CD4-positive, alpha-beta T cell treated with Interleukin-4 for 1 hour (primary cell): ENCODE data around the gene CAVIN2.

Experiments used
- DNase-seq, 2 donors: peaks; one replicate each; pipeline ENCODE4 v3.0.0-alpha.2; 2020 to 2022

Gene CAVIN2, protein sequence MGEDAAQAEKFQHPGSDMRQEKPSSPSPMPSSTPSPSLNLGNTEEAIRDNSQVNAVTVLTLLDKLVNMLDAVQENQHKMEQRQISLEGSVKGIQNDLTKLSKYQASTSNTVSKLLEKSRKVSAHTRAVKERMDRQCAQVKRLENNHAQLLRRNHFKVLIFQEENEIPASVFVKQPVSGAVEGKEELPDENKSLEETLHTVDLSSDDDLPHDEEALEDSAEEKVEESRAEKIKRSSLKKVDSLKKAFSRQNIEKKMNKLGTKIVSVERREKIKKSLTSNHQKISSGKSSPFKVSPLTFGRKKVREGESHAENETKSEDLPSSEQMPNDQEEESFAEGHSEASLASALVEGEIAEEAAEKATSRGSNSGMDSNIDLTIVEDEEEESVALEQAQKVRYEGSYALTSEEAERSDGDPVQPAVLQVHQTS

DNA sequence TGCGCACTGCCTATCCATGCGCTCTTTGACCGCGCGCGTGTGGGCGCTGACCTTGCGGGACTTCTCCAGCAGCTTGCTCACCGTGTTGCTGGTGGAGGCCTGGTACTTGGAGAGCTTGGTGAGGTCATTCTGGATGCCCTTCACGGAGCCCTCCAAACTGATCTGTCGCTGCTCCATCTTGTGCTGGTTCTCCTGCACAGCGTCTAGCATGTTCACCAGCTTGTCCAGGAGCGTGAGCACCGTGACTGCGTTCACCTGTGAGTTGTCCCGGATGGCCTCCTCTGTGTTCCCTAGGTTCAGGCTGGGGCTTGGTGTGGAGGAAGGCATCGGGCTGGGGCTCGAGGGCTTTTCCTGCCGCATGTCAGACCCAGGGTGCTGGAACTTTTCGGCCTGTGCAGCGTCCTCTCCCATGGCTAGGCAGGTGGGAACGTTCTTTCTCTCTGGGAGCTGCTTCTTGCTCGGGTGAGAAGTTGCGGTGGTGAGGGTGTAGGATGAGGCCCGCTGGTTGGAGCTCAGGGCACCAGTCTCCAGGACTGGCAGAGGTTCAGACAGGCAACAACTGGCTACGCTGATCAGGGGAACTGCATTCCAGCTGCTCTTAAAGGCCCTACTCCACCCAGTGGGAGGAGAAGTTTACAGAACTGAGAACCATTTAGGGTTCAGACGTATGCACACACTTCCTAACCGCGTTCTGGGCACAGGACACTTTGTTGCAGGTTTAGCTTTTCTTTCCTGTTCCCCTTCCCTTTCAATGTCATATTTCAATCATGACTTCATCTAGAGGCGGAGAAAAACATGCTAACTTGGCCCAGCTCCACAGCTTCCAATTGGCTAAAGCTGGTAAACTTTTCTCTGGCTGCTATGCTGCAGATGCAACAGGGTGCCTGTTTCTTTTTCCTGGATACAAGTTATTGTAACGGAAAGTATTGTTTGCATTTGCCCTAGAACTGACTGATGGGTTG, at the start of gene CAVIN2:
CAVIN2 (minus strand) TSS at position 574 of the 962 bp plus-strand sequence; CDS start at position 411, 163 bp downstream.
- no peak for DNase-seq

DNA sequence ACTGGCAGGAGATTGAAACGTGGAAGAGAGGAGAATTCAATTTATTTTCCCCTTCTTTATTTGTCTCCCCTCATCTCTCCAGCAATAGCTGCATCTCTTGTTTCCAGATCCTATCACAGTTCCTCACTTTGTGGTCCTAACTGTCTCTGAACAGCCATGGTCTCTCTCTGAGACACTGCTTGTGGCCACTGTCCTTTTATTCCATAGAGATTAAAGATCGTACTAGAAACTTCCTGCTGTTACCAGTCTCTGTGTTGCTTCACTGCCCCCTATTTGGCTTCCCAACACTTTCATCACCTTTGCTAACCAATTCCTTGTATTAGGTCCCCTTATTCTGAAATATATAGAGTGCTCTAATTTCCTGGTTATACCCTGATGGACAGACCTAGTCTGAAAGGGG, 48.9 kb upstream of the CAVIN2 start:
- DNase-seq, result no peak

DNA sequence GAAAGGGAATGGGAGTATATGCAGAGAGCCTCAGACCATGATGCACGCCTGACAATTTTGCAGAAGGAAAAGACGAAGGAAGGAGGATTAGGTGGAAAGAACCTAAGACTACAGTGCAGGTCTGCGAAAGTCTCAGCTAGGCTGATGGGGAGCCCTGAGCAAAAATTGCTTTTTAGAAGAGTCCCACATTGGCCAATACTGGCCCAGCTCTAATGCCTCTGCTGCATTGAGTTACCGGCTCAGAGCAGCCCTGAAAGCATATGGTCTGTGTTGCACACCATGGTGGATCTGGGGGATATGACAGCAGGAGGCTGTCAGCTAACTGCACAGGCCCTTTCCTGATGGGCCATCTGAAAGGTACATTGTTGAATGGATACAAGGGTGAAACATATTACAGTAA, 48.3 kb upstream of the CAVIN2 start:
- no peak for DNase-seq

DNA sequence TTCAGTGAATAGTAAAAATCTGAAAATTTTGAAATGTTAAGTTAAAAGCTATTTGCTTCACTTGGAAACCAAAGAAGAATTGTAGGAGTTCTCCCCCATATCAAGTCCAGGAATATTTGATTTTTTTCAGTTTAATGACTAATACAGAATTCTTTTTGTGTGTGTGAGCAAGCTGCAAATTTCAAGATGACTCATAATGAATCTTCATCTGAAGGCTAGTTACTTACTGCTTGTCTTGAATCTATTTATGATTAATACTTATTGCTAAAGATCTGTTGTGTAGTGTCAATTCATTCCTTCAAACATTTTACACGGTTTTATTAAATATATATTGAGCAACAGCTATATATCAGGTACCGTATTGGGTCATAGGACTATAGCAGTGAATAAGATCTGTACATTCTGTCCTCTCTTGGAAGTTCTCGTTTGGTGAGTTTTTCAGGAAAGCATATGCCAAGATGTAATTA, 47.8 kb upstream of the CAVIN2 start:
- DNase-seq, result no peak

DNA sequence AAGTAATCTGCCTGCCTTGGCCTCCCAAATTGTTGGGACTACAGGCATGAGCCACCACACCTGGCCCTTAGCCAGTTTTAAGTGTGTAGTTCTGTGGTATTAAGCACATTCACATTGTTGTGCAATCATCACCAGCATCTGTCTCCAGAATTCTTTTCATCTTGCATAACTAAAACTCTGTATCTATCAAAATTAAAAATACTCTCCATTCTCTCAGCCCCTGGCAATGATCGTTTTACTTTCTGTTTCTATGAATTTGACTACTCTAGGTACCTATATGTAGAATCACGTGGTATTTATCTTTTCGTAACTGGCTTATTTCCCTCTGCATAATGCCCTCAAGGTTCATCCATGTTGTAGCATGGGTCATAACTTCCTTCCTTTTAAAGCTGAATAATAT, 45.5 kb upstream of the CAVIN2 start:
- no peak for DNase-seq

DNA sequence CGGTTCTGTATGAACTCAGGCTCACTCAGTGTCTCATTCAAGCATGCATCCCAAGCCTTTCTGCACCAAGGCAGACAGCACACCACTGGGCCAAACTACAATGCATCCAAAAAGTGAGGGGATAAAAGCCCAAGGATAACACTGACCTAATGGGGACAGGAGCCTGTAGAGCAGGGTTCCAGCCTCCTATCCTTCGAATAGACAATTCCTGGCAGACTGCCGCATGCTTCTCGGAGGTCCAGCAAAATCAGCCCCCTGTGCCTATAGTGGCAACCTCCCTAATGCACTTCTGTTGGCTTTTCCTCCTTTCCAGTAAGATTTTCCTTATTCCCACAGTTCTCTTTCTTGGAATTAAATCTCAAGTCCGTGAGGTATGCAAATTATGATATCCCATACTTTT, 44.8 kb upstream of the CAVIN2 start:
- no peak for DNase-seq

DNA sequence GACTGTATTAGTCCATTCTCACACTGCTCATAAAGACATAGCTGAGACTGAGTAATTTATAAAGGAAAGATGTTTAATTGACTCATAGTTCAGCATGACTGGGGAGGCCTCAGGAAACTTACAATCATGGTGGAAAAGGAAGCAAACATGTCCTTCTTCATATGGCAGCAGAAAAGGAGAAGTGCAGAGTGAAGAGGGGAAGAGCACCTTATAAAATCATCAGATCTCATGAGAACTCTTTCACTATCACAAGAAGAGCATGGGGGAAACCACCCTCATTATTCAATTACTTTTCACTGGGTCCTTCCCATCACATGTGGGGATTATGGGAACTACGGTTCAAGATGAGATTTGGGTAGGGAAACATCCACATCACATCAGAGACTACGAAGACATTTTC, 43.0 kb upstream of the CAVIN2 start:
- no peak for DNase-seq

DNA sequence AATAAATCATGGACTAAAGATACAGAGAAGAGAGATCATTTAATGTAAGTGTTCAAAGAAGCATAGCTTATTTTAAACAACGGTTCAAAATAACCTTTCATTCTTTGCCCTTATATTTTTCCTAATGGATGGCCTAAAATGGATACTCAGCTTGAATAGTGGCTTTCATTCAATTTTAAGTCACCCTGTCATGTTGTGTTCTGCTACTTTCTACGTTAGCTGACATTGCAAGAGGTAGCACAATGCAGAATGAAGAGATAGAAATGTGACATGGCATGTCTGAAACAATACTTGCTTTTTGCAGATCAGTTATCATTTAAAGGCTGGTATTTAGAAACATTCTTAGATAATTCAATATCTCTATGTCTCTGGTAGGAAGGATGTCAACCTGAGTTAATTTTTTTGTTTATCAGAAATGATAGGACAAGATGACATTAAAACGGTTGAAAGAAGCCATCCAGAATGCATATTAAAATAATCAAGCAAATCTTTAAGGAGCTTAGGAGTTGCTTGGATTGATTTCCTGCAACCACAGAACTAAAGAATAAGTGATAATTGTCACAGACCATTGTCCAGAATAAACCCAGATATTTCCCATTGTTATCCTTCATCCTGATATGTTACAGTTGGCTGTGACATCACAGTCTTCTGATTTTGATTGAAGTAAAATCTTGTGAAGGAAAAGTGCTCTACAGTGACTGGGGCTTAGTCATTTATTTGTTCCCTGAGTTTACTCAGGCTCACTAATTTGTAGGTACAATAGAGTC, 41.7 kb upstream of the CAVIN2 start:
- no peak for DNase-seq

DNA sequence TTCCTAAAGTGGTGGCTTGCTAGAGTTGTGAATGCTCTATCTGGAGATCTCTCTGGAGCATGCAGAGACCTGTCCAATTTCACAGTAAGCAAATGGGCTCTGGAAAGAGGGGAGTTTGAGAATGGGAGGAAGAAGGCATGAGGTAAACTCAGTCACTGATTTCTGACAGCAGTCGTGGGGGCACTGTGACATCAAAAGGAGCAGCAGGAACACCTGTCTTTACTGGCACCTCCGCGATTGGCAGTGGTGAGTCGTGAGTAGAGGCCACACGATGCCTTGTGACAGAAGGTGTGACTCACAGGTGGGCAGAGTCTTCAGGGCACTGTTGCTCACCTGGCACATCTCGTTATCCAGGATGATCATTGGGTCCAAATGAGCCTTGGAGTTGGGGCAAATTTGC, 38.8 kb upstream of the CAVIN2 start:
- DNase-seq, result no peak

DNA sequence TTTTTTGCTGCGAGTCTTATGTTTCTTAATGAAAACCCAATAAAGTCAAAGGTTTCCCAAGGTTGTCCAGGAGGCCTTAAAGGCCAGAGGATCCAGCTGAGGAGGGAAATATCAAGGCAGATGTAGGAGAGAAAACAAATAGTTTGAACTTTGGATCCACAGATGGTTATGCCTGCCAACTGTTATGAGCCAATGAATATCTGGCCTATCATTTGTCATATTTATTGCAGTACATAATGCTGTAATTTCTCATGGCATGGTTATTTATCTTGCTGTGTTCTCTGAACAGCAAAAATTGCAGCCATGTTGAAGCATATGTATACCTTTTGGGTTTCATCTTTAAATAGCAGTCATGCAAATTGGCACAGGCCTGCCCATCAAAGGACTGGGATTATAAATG, 38.2 kb upstream of the CAVIN2 start:
- DNase-seq, result no peak

DNA sequence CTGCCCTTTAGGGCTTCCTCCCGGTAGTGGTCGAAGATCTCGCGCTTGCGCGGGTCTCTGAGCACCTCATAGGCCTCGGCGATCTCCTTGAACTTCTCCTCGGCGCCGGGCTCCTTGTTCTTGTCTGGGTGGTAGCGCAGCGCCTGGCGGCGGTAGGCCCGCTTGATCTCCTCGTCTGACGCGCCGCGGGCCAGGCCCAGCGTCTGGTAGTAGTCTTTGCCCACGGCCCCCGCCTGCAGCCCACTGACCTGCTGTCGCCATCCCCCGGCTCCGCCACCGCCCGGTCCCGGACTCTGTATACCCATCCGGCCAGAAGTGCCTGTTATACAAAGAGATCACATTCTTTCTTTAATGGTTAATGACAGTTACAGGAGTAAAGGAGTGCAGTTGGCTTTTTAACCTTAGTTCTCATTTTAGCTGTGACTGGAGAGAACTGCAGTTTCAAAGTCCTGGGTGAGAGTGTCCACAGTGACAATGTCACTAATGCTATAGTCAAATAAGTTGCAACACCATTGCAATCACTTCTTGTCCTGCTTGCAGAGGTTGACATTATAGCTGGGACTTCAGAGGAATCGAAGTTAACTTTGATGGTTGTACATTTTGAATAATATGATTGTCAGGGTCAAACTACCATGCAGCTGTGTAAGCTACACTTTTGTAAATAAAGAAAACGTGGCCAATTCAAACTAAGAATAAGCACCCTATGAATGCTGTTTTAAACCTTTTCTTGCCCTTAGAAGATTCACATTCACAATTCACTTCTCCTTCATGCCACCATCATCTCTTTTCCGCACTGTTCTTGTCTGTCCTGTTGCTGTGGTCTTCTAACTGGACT, 35.3 kb upstream of the CAVIN2 start:
- DNase-seq, result no peak

DNA sequence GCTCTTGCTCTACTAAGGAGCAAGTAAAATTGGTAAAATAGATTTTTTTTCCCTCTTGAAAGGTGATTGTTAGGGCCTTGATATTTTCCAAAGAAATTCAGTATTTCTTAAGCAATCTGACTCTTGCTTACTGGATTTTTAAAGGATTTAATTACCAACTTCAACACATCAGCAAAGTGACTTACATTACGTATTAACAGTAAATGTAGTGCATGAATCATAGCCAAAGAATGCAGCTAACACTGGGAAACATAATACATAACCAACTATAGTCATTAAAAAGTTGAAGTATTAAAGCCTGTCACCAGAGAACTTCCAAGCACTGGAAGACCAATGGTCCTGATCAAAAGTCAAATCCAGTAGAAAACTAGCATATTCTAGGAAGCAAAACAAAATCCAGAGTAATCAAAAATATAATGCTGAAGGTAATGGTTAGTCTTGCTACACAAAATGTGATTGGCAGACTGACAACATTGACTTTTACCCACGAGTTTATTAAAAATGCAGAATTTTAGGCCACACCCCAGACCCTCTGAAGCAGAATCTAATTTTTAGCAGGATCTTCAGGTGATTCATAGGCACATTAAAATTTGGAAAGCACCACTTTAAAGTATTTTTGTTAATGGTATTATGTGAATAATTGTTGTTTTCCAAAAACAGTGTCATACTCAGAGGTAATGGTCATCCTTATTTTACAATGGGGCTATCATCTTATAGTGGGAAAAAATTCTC, 31.8 kb upstream of the CAVIN2 start:
- no peak for DNase-seq

DNA sequence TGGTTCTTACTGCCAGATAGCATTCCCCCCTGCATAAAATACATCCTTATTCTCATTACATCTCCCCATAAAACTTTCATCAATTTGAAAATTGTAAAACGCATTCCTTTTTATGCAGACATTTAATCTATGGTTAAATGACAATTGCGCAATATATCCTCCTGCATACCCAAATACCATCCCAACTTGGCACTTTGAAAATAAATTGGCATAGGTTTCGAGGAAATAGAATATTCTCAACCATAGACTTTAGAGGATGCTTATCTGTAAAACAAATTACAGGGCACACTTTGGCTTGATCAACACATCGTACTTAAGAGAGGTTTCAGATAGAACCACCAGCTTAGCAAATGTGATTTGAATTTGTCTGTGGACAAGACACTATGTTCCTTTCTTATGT, 31.0 kb upstream of the CAVIN2 start:
- DNase-seq, result no peak

DNA sequence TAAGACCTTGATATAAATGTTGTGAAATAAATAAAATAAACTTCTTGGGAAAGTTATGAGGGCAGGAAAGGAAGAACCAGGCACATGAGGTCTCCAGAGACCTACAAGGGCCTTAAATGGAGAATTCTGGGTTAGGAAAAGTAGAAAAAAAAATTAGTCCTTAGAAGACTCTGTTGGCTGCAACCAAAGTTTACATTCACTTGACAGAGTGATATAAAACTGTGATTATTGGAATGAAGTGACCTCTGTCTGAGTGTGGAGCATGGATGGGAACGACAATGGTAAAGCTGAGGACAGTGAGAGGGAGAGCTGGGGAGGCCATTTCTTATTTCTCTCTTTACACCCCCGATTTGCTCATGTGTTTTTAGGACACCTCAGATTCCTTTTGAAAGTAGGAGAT, 29.0 kb upstream of the CAVIN2 start:
- DNase-seq, result no peak

DNA sequence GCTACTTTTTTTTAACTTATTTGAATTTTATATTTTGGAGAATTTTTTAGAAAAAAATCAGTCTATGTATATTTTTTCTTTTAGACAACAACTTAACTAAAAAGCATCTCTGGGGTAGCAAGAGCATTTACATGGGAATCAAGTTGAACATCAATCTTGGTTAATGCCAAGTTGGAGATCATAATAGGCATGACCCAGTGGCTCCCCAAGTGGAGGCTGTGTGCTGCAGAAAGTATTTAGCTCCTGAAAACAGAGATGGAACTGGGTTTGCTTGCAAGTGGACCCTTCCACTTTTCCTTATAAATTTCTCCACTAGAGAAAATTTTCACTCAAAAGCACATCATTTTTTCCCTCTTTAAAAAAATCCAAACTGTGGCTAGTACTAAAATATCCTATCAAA, 23.9 kb upstream of the CAVIN2 start:
- no peak for DNase-seq

DNA sequence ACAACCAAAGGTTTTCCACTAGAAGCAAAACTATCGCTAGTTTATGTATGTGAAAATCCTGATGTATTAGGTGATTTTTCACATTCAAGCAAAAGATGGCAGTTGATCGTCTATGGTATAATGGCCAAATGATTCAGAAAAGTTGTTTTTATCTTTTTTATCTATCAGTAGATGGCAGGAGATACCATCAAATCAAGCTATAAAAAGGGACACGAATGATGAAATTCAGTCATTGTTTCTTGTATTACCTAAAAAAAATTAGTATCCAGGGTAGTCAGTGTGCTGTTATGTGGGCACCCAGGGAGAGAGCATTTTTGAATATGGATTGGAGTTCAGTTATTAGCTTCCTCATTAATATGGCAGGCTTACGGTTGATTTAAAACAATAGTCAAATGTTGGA, 22.9 kb upstream of the CAVIN2 start:
- DNase-seq, result no peak

DNA sequence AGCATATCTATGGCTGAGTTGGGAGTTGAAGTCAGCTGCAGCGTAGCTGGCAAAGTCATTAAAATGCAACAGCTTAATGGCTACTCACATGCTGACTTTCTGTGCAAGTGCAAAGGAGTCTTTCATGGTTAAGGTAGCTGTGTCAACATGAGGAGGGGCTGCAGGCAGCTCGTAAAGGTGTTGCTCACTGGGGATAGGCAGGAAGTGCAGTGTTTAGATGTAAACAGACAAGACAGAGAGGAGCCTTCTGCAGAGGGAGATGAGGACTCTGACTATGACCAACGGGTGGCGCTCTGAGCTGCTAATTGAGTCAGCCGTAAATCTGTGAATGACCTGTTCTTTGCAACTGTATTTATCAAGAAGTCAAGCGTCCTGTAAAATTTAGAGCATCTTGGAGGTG, 22.3 kb upstream of the CAVIN2 start:
- DNase-seq, result no peak

DNA sequence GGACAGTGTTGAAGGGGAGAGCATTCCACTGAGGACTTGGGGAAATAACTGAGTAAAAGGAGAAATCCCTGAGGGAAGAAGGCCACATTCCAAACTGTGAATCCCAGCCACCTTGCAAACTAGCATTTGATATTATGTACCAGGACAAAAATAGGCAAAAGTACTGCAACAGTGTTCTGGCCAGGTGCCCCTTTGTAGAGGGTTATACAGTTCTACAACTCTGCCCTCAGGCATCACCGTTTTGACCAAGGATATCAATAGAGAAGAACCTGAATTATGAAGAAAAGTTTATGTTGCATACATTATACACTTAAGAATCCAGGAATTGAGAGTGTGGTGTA, 20.6 kb upstream of the CAVIN2 start:
- DNase-seq, result no peak

DNA sequence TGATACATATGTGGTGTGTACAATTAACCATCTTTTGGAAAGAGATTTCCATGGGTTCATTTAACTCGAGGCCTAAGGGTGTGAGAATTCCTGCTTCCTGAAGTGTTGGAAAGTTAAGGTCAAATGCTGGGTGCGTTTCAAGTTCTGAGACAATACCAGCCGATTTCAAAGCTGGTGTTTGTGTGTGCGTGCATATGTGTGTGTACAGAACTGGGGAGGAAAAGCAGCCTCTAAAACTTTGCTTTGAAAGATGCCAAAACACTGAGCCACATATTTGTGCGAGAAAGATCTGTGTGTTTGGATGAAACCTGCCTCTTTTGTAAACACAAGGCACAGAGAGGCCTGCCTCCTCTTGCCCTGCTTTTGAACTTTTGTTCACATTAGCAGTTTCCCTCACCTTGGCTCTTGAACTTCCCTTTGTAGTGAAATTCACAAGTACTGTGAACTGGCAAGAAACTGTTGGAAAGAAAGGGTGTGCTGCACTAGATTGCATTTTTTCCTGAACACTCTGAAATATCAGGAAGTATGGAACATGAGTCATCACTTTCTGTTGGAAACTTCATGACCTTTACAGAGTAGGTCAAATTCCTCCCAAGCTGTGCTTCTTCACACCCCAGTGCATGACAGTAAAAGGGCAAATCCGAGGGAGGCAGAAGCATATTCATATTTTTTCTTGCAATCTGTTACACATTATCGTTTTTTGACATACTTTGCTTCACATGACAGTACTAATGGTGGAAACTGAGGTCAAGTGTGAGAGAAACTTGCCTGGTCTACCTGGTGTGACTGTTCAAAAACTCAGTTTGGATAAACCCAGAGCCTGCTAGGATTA, 20.0 kb upstream of the CAVIN2 start:
- DNase-seq, result no peak

DNA sequence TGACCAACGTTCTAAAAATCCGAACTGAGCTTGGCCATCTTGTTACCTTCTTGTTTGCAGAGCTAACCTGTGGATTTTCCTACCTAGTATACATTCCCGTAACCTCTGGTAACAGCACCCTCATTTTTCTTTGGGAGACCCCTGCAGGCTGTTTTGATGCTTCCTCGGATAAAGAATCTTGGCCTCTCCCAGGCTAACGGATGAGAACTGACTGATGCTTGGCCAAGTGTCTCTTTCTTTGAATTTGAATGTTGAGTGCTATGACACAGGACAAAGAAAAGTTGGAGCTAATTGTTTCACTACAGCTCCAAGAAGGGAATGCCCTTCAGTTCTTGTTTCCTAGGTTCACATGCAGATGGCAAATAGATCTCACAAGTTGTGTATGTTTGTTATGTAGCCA, 19.3 kb upstream of the CAVIN2 start:
- DNase-seq, result no peak
